ENCODE measurements around the gene RGS1. TPM values are rescaled to one million over a fixed set of nuclear protein-coding genes. Genes with fewer than 3 reads are reported as not detected.

Gene RGS1
- total RNA-seq, 1 donor from 2014 or later, result 27.8 TPM

GRCh38 chr1:192626366-192627179 is 51.0 kb downstream of the RGS1 start:
- H3K4me3 ChIP-seq, result no peak overlapping the region
- H3K4me1 ChIP-seq, result no peaks in the 10 kb centered on the region
- H3K9me3 ChIP-seq, result no peaks in the 10 kb centered on the region
- no peaks in the 10 kb centered on the region for H3K36me3 ChIP-seq
- no peak for TF ChIP-seq CTCF (IDR thresholded peaks at IDR 0.05)
- no peak for DNase-seq
- H3K27me3 ChIP-seq, result no peaks in the 10 kb centered on the region
- no peak for ATAC-seq
- H3K27ac ChIP-seq, result no peak overlapping the region
- intact Hi-C loops (cut with DNase I), result no loop called here

- Histone ChIP-seq H3K9me3 (no peaks in the 10 kb centered on the region), H3K4me1 (no peaks in the 10 kb centered on the region), H3K27ac (no peak overlapping the region), H3K27me3 (no peaks in the 10 kb centered on the region), H3K4me3 (no peak overlapping the region), H3K36me3 (no peaks in the 10 kb centered on the region)
- ATAC-seq, result no peak
- no peak for DNase-seq
- no peak for TF ChIP-seq CTCF (IDR thresholded peaks at IDR 0.05)
- intact Hi-C loops (cut with DNase I), result no loop called here
Measured at GRCh38 chr1:192627901-192628300, 52.3 kb downstream of the RGS1 start.

GRCh38 chr1:192628396-192629057 is 53.0 kb downstream of the RGS1 start:
- H3K9me3 ChIP-seq, result no peaks in the 10 kb centered on the region
- H3K27me3 ChIP-seq, result no peaks in the 10 kb centered on the region
- H3K36me3 ChIP-seq, result no peaks in the 10 kb centered on the region
- no peaks in the 10 kb centered on the region for H3K4me1 ChIP-seq
- H3K27ac ChIP-seq, result no peak overlapping the region
- H3K4me3 ChIP-seq, result no peak overlapping the region
- TF ChIP-seq CTCF (IDR thresholded peaks at IDR 0.05), result no peak
- intact Hi-C loops (cut with DNase I), result no loop called here
- ATAC-seq (no peak), DNase-seq (no peak)

- Histone ChIP-seq H3K27ac (no peak overlapping the region), H3K4me3 (no peak overlapping the region), H3K4me1 (no peaks in the 10 kb centered on the region), H3K27me3 (no peaks in the 10 kb centered on the region), H3K9me3 (no peaks in the 10 kb centered on the region), H3K36me3 (no peaks in the 10 kb centered on the region)
- ATAC-seq (no peak), DNase-seq (no peak)
- intact Hi-C loops (cut with DNase I), result no loop called here
- TF ChIP-seq CTCF (IDR thresholded peaks at IDR 0.05), result no peak
Measured at GRCh38 chr1:192629612-192630011, 54.0 kb downstream of the RGS1 start.

Other genes starting within 250 kb of the RGS1 start
- gene RGS13, start 60.4 kb downstream of the RGS1 start, total RNA-seq, result 4.7 TPM
- 49.0 TPM for gene RGS2, start 233.3 kb downstream of the RGS1 start, total RNA-seq

All from upper lobe of right lung (tissue), 1 donor.